ENCODE measurements around the gene IQSEC1. TPM values are rescaled to one million over a fixed set of nuclear protein-coding genes. Genes with fewer than 3 reads are reported as not detected.

The IQSEC1 gene
- total RNA-seq, 1 experiment from 2014 or later = 13.5 TPM

- no peaks in the 10 kb centered on the region for H3K27me3 ChIP-seq (ENCODE audit: control insufficient read depth, insufficient read depth, low read length)
- no peaks in the 10 kb centered on the region for H3K36me3 ChIP-seq (replicated peaks; ENCODE audit: control insufficient read depth, insufficient read depth, low read length)
- no peak for DNase-seq
- H3K4me3 ChIP-seq (ENCODE audit: insufficient read depth, low read depth, low read length) = no peak overlapping the region
Measured at GRCh38 chr3:13098192-13098988, 25.2 kb upstream of the IQSEC1 start.

GRCh38 chr3:13096356-13096755, 23.1 kb upstream of the IQSEC1 start:
- no peaks in the 10 kb centered on the region for H3K27me3 ChIP-seq (ENCODE audit: control insufficient read depth, insufficient read depth, low read length)
- no peaks in the 10 kb centered on the region for H3K36me3 ChIP-seq (replicated peaks; ENCODE audit: control insufficient read depth, insufficient read depth, low read length)
- no peak for DNase-seq
- no peak overlapping the region for H3K4me3 ChIP-seq (ENCODE audit: insufficient read depth, low read depth, low read length)

- no peaks in the 10 kb centered on the region for H3K36me3 ChIP-seq (replicated peaks; ENCODE audit: control insufficient read depth, insufficient read depth, low read length)
- H3K4me3 ChIP-seq (ENCODE audit: insufficient read depth, low read depth, low read length) = no peak overlapping the region
- no peaks in the 10 kb centered on the region for H3K27me3 ChIP-seq (ENCODE audit: control insufficient read depth, insufficient read depth, low read length)
- no peak for DNase-seq
Measured at GRCh38 chr3:13095408-13095937, 22.2 kb upstream of the IQSEC1 start.

GRCh38 chr3:13093687-13094086, 20.5 kb upstream of the IQSEC1 start:
- Histone ChIP-seq H3K27me3 (ENCODE audit: control insufficient read depth, insufficient read depth, low read length) (no peaks in the 10 kb centered on the region), H3K36me3 (replicated peaks; ENCODE audit: control insufficient read depth, insufficient read depth, low read length) (no peaks in the 10 kb centered on the region), H3K4me3 (ENCODE audit: insufficient read depth, low read depth, low read length) (no peak overlapping the region)
- peak; percentile 90 for DNase-seq

- H3K4me3 ChIP-seq (ENCODE audit: insufficient read depth, low read depth, low read length) = no peak overlapping the region
- DNase-seq = no peak
- H3K27me3 ChIP-seq (ENCODE audit: control insufficient read depth, insufficient read depth, low read length) = no peaks in the 10 kb centered on the region
- no peaks in the 10 kb centered on the region for H3K36me3 ChIP-seq (replicated peaks; ENCODE audit: control insufficient read depth, insufficient read depth, low read length)
Measured at GRCh38 chr3:13092621-13093617, 19.7 kb upstream of the IQSEC1 start.

GRCh38 chr3:13091898-13092611, 18.8 kb upstream of the IQSEC1 start:
- DNase-seq = peak; percentile 94
- Histone ChIP-seq H3K36me3 (replicated peaks; ENCODE audit: control insufficient read depth, insufficient read depth, low read length) (no peaks in the 10 kb centered on the region), H3K4me3 (ENCODE audit: insufficient read depth, low read depth, low read length) (no peak overlapping the region), H3K27me3 (ENCODE audit: control insufficient read depth, insufficient read depth, low read length) (no peaks in the 10 kb centered on the region)

GRCh38 chr3:13088028-13089006, 15.1 kb upstream of the IQSEC1 start:
- H3K27me3 ChIP-seq (ENCODE audit: control insufficient read depth, insufficient read depth, low read length) = no peaks in the 10 kb centered on the region
- no peaks in the 10 kb centered on the region for H3K36me3 ChIP-seq (replicated peaks; ENCODE audit: control insufficient read depth, insufficient read depth, low read length)
- no peak overlapping the region for H3K4me3 ChIP-seq (ENCODE audit: insufficient read depth, low read depth, low read length)
- DNase-seq = no peak

GRCh38 chr3:13087320-13087990, 14.2 kb upstream of the IQSEC1 start:
- Histone ChIP-seq H3K27me3 (ENCODE audit: control insufficient read depth, insufficient read depth, low read length) (no peaks in the 10 kb centered on the region), H3K4me3 (ENCODE audit: insufficient read depth, low read depth, low read length) (no peak overlapping the region), H3K36me3 (replicated peaks; ENCODE audit: control insufficient read depth, insufficient read depth, low read length) (no peaks in the 10 kb centered on the region)
- no peak for DNase-seq

GRCh38 chr3:13086531-13086981, 13.3 kb upstream of the IQSEC1 start:
- H3K36me3 ChIP-seq (replicated peaks; ENCODE audit: control insufficient read depth, insufficient read depth, low read length) = no peaks in the 10 kb centered on the region
- no peak for DNase-seq
- H3K4me3 ChIP-seq (ENCODE audit: insufficient read depth, low read depth, low read length) = no peak overlapping the region
- H3K27me3 ChIP-seq (ENCODE audit: control insufficient read depth, insufficient read depth, low read length) = no peaks in the 10 kb centered on the region

- H3K4me3 ChIP-seq (ENCODE audit: insufficient read depth, low read depth, low read length) = no peak overlapping the region
- no peaks in the 10 kb centered on the region for H3K36me3 ChIP-seq (replicated peaks; ENCODE audit: control insufficient read depth, insufficient read depth, low read length)
- DNase-seq = no peak
- no peaks in the 10 kb centered on the region for H3K27me3 ChIP-seq (ENCODE audit: control insufficient read depth, insufficient read depth, low read length)
Measured at GRCh38 chr3:13085846-13086179, 12.6 kb upstream of the IQSEC1 start.

GRCh38 chr3:13085081-13085845, 12.0 kb upstream of the IQSEC1 start:
- no peak overlapping the region for H3K4me3 ChIP-seq (ENCODE audit: insufficient read depth, low read depth, low read length)
- no peaks in the 10 kb centered on the region for H3K27me3 ChIP-seq (ENCODE audit: control insufficient read depth, insufficient read depth, low read length)
- DNase-seq = no peak
- H3K36me3 ChIP-seq (replicated peaks; ENCODE audit: control insufficient read depth, insufficient read depth, low read length) = no peaks in the 10 kb centered on the region

GRCh38 chr3:13083898-13084297, 10.7 kb upstream of the IQSEC1 start:
- Histone ChIP-seq H3K4me3 (ENCODE audit: insufficient read depth, low read depth, low read length) (no peak overlapping the region), H3K27me3 (ENCODE audit: control insufficient read depth, insufficient read depth, low read length) (no peaks in the 10 kb centered on the region), H3K36me3 (replicated peaks; ENCODE audit: control insufficient read depth, insufficient read depth, low read length) (no peaks in the 10 kb centered on the region)
- no peak for DNase-seq
